ENCODE measurements around the gene MT1G. TPM values are rescaled to one million over a fixed set of nuclear protein-coding genes. Genes with fewer than 3 reads are reported as not detected.

Gene MT1G
- total and polyA plus RNA-seq, 7 donors = 2.0 to 2,487 (median 12.9) TPM

GRCh38 chr16:56643833-56644232 is 24.0 kb downstream of the MT1G start:
- TF ChIP-seq CTCF (IDR thresholded peaks at IDR 0.05) = no peak
- no peak for TF ChIP-seq EP300 (IDR thresholded peaks at IDR 0.05)
- no peak for TF ChIP-seq POLR2AphosphoS5 (IDR thresholded peaks at IDR 0.05)
- no peak for TF ChIP-seq POLR2A (IDR thresholded peaks at IDR 0.05)
- DNase-seq = no peak
- Histone ChIP-seq H3K27ac (no peak overlapping the region), H3K36me3 (no peaks in the 10 kb centered on the region), H3K4me3 (peak overlapping the region in 3 of 4 donors; percentile 30 to 38 (median 34)), H3K9me3 (no peaks in the 10 kb centered on the region), H3K4me1 (peaks cover 0 to 15% (median 14%) of the 10 kb centered on the region in 4 donors), H3K27me3 (peaks cover 3 to 90% (median 34%) of the 10 kb centered on the region in 3 donors)
- 38 to 39% methylated on average over 5 of the region's 5 CpGs for WGBS, 2 donors
- intact Hi-C loops (cut with DNase I) = loop anchor here (5.0 kb wide), 1 partner anchor 37 kb away; the partner anchor contains the start of gene MT2A

- Histone ChIP-seq H3K4me1 (peaks cover 0 to 21% (median 20%) of the 10 kb centered on the region in 4 donors), H3K4me3 (peak overlapping the region; percentile 6 to 38 (median 32)), H3K36me3 (no peaks in the 10 kb centered on the region), H3K27me3 (peaks cover 8 to 90% (median 35%) of the 10 kb centered on the region in 3 donors), H3K9me3 (no peaks in the 10 kb centered on the region), H3K27ac (peak overlapping the region in 2 of 4 donors; percentile 39 to 52)
- peak; percentile 82 for DNase-seq
- peak in 2 of 4 donors; percentile 22 to 48 for TF ChIP-seq POLR2AphosphoS5 (IDR thresholded peaks at IDR 0.05)
- TF ChIP-seq CTCF (IDR thresholded peaks at IDR 0.05) = peak in 3 of 4 experiments; percentile 25 to 34 (median 33)
- no peak for TF ChIP-seq POLR2A (IDR thresholded peaks at IDR 0.05)
- TF ChIP-seq EP300 (IDR thresholded peaks at IDR 0.05) = peak in 2 of 4 donors; percentile 18 to 64
- intact Hi-C loops (cut with DNase I) = loop anchor here (5.0 kb wide), 1 partner anchor 36 kb away; the partner anchor contains the start of gene MT2A
- 2 to 6% methylated on average over 42 of the region's 42 CpGs for WGBS, 2 donors
Observed at GRCh38 chr16:56643080-56643778, 24.6 kb downstream of the MT1G start.

- Histone ChIP-seq H3K4me1 (peaks cover 0 to 27% (median 25%) of the 10 kb centered on the region in 4 donors), H3K36me3 (no peaks in the 10 kb centered on the region), H3K27ac (no peak overlapping the region), H3K27me3 (peaks cover 8 to 90% (median 35%) of the 10 kb centered on the region in 3 donors), H3K4me3 (no peak overlapping the region), H3K9me3 (no peaks in the 10 kb centered on the region)
- WGBS, 2 donors = 97% methylated on average over 2 of the region's 2 CpGs
- DNase-seq = no peak
- TF ChIP-seq POLR2AphosphoS5 (IDR thresholded peaks at IDR 0.05) (no peak), EP300 (IDR thresholded peaks at IDR 0.05) (no peak), CTCF (IDR thresholded peaks at IDR 0.05) (no peak), POLR2A (IDR thresholded peaks at IDR 0.05) (no peak)
- intact Hi-C loops (cut with DNase I) = loop anchor here (5.0 kb wide), 1 partner anchor 34 kb away; the partner anchor contains the start of gene MT2A
Observed at GRCh38 chr16:56641166-56641565, 26.7 kb downstream of the MT1G start.

GRCh38 chr16:56640076-56640475 is 27.8 kb downstream of the MT1G start:
- peaks cover 14 to 90% (median 46%) of the 10 kb centered on the region in 3 donors for H3K27me3 ChIP-seq
- no peak for DNase-seq
- H3K36me3 ChIP-seq = no peaks in the 10 kb centered on the region
- no peaks in the 10 kb centered on the region for H3K9me3 ChIP-seq
- no peak overlapping the region for H3K27ac ChIP-seq
- WGBS, 2 donors = 85 to 93% methylated on average over 1 of the region's 1 CpG
- no peak overlapping the region for H3K4me3 ChIP-seq
- peaks cover 0 to 35% (median 33%) of the 10 kb centered on the region in 4 donors for H3K4me1 ChIP-seq
- no peak for TF ChIP-seq EP300 (IDR thresholded peaks at IDR 0.05)
- no peak for TF ChIP-seq CTCF (IDR thresholded peaks at IDR 0.05)
- TF ChIP-seq POLR2AphosphoS5 (IDR thresholded peaks at IDR 0.05) = no peak
- no peak for TF ChIP-seq POLR2A (IDR thresholded peaks at IDR 0.05)
- intact Hi-C loops (cut with DNase I) = loop anchor here (5.0 kb wide), 1 partner anchor 33 kb away; the partner anchor contains the start of gene MT2A
